C1 segment of cervical spinal cord (tissue), 14 donors: ENCODE measurements around the gene HSD17B8.

ENCODE experiments used
- DNase-seq, 14 donors: peaks; one replicate each; lab custom pipeline; 2025; lab: John Stamatoyannopoulos, UW

Gene HSD17B8

GRCh38 chr6:33171016-33171879 is 33.2 kb upstream of the HSD17B8 start:
- no peak for DNase-seq

GRCh38 chr6:33171880-33172687 is 32.4 kb upstream of the HSD17B8 start:
- no peak for DNase-seq

- DNase-seq = no peak
Measured at GRCh38 chr6:33172688-33173534, 31.5 kb upstream of the HSD17B8 start.

DNA sequence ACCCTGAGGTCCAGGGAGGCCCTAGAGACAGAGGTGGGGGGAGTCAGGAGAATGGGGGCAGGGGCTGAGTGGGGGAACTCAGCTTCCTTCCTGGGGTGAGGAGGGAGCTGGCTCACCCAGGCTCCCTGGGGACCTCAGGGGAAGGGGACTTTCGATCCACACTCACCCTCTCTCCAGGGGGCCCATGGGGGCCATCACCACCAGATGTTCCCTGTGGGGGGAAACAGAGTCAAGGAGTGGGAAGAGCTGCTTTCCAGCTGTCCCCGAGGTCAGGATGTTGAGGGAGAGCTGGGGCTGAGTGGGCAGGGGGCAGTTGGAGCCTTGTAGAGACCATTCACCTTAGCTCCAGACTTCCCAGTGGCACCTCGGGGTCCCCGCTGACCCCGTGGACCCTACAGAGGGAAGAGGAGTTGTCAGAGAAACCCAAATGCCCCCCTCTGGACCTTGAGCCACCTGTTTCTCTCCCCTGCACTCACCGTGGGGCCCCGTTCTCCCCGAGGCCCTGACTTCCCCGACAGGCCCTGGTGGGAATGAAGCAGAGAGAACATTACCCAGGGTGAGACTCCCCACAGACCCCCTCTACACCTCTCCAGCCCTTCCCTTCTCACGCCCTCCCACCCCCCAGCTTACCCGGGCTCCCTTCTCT is 30.8 kb upstream of the HSD17B8 start:
- no peak for DNase-seq

GRCh38 chr6:33174784-33175183 is 29.7 kb upstream of the HSD17B8 start:
- DNase-seq = no peak

DNA sequence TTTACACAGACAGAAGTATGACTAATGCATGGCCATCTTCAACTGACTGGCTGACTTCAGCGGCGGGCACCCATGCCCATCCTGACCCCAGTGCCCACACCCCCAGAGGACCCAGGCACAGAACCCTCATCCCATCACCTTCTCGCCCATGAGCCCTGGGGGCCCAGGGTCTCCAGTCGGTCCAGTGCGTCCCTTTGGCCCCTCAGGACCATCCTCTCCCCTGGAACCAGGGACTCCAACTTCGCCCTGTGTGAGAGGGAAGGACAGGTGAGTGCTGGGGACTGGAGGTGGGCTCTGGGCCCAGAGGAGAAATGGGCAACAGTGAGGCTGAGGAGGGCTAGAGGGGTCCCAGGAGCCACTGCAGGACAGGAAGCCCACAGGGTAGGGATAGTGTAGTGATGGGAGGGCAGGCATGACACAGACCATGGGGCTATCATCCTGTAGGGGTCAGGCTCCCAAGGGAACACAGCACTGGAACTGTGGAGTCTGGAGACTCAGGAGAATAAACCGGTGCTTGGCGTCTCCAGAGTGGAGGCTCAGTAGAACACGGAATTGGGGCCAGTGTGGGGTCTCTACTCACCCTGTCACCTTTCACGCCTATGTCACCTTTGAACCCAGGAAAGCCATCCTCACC is 28.9 kb upstream of the HSD17B8 start:
- DNase-seq = no peak

DNA sequence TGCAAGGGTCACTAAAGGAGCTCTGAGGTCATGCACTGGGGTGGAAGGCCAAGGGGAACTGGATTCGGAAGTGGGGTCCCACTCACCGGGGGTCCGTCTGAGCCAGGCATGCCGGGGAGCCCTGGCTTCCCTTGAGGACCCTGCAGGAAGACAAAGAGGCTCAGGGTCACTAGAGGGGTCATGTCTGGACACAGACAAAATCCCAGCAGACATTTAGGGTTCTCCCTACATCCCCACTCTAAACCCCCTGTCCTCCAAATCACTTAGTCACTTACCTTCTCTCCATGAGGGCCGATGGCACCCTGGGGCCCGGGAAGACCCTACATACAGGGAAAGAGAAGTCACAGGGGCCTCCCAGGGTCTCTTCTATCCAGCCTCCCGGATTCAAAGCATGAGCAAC is 27.5 kb upstream of the HSD17B8 start:
- no peak for DNase-seq

DNA sequence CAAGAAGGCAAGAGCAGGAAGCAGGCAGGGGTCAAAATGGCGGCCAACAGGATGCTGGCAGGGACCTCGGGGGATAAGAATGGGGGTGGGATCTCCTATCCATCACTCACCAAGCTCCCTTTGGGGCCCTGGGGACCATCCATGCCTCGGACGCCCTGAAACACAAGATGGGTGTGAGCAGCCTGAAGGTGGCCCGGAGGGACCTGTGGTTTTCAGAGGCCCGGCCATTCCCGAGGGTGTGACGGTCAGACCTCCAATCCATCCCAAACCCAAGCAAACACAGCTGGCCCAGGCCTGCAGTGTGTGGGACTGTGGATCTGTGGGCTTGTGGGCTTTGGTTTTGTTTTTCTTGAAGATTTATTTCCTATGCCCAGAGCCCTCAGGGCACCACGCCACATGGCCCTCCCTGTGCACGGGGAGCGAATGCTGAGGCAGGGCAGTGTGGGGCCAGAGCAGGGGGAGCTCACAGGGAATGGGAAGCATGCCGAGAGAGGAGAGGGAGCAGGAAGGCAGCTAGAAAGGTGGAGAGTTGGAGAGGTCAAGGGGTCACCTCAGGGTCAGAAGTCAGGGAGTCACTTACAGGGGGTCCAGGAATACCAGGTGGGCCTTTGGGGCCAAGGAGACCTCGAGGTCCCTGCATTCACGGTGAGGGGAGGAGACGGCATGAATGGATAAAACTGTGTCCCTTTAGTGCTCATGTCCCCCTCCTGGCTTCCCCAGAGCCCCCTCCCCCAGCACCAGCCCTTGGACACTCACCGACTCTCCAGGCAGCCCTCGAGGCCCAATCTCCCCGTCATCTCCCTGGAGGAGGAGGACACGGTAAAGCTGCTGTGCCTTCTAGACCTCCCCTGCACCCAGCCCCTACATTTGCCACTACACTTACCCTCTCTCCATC is 26.7 kb upstream of the HSD17B8 start:
- no peak for DNase-seq

DNA sequence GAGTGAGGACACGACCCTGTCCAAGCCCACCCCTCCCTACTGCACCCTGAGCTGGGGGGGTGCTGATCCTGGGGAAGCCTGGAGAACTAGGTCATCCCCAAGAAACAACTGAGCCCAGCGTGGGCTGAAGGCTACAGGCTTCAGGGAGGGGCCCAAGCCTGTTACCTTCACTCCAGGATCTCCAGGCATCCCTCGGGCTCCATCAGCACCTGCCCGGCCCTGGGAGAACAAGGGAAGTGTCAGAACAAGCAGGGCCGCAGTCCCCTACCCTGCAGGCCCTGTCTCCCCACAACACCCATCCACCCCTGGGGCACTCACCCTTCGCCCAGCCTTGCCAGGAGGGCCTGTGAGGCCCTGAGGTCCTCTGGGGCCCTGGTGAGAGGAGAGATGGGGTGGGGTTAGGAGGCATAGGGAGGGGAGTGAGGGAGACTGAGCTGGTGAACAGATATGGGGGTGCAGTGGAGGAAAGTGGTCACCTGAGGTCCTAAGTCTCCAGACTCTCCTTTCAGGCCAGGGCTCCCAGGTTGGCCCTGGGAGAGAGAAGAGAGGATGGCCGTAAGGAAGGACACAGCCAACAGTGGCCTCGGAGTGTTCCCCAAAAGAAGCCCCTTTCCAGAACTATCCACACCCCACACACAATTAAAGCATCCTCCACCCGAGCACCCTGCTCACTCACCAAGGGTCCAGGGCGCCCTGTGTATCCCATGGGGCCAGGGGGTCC is 25.5 kb upstream of the HSD17B8 start:
- no peak for DNase-seq

DNA sequence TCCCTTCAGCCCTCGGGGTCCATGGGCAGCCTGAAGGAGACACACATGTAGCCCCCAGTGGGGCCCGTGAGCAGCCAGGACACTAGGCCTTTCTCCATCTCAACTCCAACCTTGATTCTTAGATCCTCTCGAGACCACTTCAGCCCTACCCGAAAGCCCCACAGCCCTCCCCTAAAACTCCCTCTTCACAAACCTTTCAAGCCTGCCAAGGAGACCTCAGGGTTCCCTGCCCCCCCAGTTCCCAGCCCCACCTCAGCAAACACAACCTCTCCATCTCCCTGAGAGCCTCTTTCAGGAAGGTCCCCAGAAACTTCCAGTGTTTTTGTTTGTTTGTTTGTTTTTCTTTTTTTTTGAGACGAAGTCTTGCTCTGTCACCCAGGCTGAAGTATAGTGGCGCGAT is 23.3 kb upstream of the HSD17B8 start:
- DNase-seq = no peak

GRCh38 chr6:33183071-33183683 is 21.3 kb upstream of the HSD17B8 start:
- no peak for DNase-seq

DNA sequence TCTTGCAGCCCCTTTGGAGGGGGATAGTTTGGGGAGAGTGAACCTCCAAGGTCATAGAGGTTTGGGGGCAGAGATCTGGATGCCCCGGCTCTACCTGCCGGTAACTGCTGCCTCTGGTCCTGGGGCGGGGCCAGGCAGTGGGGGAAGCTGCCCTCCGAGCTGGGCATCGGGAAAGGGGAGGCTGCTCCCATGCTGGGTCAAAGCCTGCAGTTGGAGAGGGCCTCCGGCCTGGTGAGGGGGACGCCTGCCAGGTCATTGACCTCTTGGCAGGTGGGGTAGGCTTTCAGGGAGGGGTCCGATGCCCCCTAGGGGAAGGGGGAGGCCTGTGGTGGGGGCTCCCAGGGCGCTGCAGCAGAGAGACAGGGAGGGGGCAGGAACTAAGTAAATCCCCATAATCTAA is 19.3 kb upstream of the HSD17B8 start:
- DNase-seq = no peak

GRCh38 chr6:33185654-33186187 is 18.7 kb upstream of the HSD17B8 start:
- no peak for DNase-seq

- no peak for DNase-seq
Measured at GRCh38 chr6:33187809-33188208, 16.6 kb upstream of the HSD17B8 start.

DNA sequence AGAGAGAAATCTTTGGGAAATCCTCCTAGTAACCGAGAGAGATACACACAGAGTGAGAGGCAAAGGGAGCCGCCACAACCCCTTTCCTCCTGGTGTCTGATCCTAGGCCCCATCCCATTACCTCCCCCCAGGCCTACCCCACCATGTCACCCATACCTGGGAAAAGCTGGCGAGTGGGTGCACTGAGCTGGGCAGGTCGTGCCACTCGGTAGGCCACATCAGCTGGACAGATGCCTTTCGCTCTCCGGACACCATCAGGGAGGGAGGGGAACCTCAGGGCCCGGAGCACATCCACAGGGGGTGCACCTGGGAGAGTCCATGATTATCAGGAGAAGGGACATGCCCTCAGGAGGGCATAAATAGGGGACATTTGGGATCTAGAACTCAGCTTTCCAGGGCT is 15.3 kb upstream of the HSD17B8 start:
- DNase-seq = no peak

DNA sequence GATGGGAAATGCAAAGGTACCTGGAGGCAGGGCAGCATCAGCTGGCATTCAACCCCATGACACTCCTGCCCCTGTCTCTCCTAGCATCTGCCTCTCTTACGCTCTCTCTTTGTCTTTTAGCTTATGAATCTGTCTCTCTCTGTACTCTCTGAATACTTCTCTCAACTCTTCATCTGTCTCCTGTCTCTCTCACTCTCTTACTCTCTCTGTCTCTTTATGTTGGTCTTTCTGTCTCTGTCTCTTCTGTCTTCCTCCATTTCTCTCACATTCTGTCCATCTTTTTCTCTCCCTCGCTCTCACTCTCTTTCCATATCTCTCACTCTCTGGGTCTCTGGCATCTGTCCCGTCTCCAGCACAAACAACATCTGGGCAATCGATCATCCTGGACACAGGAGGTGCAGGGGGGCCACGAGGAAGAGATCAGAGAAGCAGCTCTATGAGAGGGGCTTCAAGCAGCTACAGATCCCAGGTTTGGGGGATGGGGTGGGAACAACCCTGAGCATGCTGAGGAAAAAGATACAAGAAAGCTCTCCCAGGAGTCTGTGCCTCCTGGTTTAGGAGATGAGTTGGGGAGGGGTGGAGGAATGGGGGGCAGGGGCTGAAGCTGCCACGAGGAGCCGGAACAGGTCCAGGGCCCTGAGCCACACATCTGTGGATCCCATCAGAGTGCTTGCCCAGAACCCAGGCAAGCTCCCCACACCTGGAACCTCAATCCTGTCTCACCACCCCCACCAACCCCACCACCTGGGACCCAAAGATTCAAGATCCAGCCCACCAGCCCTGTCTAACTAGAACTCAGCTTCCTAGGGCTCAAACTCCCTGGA is 14.6 kb upstream of the HSD17B8 start:
- no peak for DNase-seq

- DNase-seq = peak in 2 of 14 donors; percentile 17 to 64
Measured at GRCh38 chr6:33190504-33191107, 13.8 kb upstream of the HSD17B8 start.
